OCI-LY1 (cell line): Measurements from ENCODE around the gene CDH13.

Source experiments
- H2AFZ ChIP-seq: fragments of 200-600 bp; sonication (generic), shearing (Covaris generic); 2 replicates; pipeline ENCODE4 v1.6.0; 2014; ENCODE audit warnings: antibody characterized with exemption, mild to moderate bottlenecking, low read length
- H3F3A ChIP-seq: fragments of 200-600 bp; sonication (generic), shearing (Covaris generic); 2 replicates; pipeline ENCODE4 v1.6.0; 2014; ENCODE audit warnings: mild to moderate bottlenecking, antibody characterized with exemption, low read length, moderate library complexity; ENCODE audit not compliant: insufficient read depth
- H3K27ac ChIP-seq: fragments of 200-600 bp; sonication (generic); 2 replicates; pipeline ENCODE4 v1.5.1; 2014; ENCODE audit warnings: low read length, mixed run types, mild to moderate bottlenecking, low read depth; ENCODE audit not compliant: poor library complexity, severe bottlenecking
- H3K27me3 ChIP-seq: fragments of 200-600 bp; sonication (generic); 2 replicates; pipeline ENCODE4 v1.6.0; 2014; ENCODE audit warnings: antibody characterized with exemption, mild to moderate bottlenecking, low read length, moderate library complexity; ENCODE audit not compliant: insufficient read depth
- H3K36me3 ChIP-seq: fragments of 200-600 bp; sonication (generic); 2 replicates; pipeline ENCODE4 v1.6.1; 2014; ENCODE audit warnings: mild to moderate bottlenecking, antibody characterized with exemption, low read length, moderate library complexity, mixed read lengths; ENCODE audit not compliant: insufficient read depth
- H3K4me1 ChIP-seq: fragments of 200-600 bp; sonication (generic); 2 replicates; pipeline ENCODE4 v1.5.1; 2014; ENCODE audit warnings: mild to moderate bottlenecking, low read length, moderate library complexity; ENCODE audit not compliant: insufficient read depth, severe bottlenecking
- H3K4me2 ChIP-seq: fragments of 200-600 bp; sonication (generic), shearing (Covaris generic); 2 replicates; pipeline ENCODE4 v1.6.1; 2014; ENCODE audit warnings: low read length
- H3K4me3 ChIP-seq: fragments of 200-600 bp; sonication (generic); 2 replicates; pipeline ENCODE4 v1.5.1; 2014; ENCODE audit warnings: low read length, low read depth, mild to moderate bottlenecking, mixed read lengths; ENCODE audit not compliant: poor library complexity, severe bottlenecking
- H3K79me2 ChIP-seq: fragments of 200-600 bp; shearing (Covaris generic); 2 replicates; pipeline ENCODE4 v1.6.1; 2016; ENCODE audit warnings: mixed run types, low read length, mixed read lengths; ENCODE audit not compliant: insufficient read depth
- H3K9ac ChIP-seq: fragments of 200-600 bp; sonication (generic), shearing (Covaris generic); 2 replicates; pipeline ENCODE4 v1.6.1; 2014; ENCODE audit warnings: mild to moderate bottlenecking, low read length, mixed read lengths
- H3K9me2 ChIP-seq: fragments of 200-600 bp; sonication (generic), shearing (Covaris generic); 2 replicates; pipeline ENCODE4 v1.6.1; 2014; ENCODE audit warnings: low read depth, mild to moderate bottlenecking, low read length, mixed read lengths
- H3K9me3 ChIP-seq: fragments of 200-600 bp; shearing (Covaris generic); 2 replicates; pipeline ENCODE4 v1.6.1; 2014; ENCODE audit warnings: low read length, mixed read lengths
- H4K20me1 ChIP-seq: fragments of 200-600 bp; sonication (generic), shearing (Covaris generic); 2 replicates; pipeline ENCODE4 v1.6.0; 2016; ENCODE audit warnings: mild to moderate bottlenecking, low read length; ENCODE audit not compliant: insufficient read depth
- EZH2 ChIP-seq: fragments of 200-600 bp; sonication (generic), shearing (Covaris generic); IDR thresholded peaks from 2 replicates; pipeline ENCODE4 v1.8.0; 2017; ENCODE audit warnings: borderline replicate concordance, mixed run types, mild to moderate bottlenecking, antibody characterized with exemption, low read length, moderate library complexity, mixed read lengths
- TF ChIP-seq, protein P1 (sequence below): fragments of 200-600 bp; sonication (generic), shearing (Covaris generic); IDR thresholded peaks from 2 replicates; pipeline ENCODE4 v1.5.1; 2017; ENCODE audit warnings: mild to moderate bottlenecking, antibody characterized with exemption, low read length, moderate library complexity, mixed read lengths

CDH13 gene

DNA sequence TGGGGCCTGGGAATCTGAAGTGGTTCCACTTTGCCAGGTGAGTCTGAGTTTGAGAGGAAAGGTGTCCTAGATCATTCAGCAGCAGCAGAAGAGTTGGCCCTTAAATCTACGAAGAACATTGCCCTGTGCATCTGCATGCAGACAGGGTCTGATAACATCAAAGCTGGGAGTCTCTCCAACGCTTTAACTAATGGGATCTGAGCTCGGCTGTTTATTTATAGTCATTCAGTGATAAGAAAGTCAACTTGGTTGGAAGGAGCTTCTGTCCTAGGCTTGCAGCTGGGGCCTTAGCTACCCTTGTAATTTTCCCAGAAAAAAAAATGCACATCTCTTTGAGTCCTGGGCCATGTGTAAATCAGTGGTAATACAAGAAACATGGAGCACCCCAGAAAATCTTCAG lies 763.0 kb downstream of the CDH13 start:
- no peak overlapping the region for H3K4me3 ChIP-seq
- no peak overlapping the region for H3K9ac ChIP-seq
- H3K27ac ChIP-seq = no peak overlapping the region
- no peak for TF ChIP-seq EZH2
- TF ChIP-seq, protein P1, sequence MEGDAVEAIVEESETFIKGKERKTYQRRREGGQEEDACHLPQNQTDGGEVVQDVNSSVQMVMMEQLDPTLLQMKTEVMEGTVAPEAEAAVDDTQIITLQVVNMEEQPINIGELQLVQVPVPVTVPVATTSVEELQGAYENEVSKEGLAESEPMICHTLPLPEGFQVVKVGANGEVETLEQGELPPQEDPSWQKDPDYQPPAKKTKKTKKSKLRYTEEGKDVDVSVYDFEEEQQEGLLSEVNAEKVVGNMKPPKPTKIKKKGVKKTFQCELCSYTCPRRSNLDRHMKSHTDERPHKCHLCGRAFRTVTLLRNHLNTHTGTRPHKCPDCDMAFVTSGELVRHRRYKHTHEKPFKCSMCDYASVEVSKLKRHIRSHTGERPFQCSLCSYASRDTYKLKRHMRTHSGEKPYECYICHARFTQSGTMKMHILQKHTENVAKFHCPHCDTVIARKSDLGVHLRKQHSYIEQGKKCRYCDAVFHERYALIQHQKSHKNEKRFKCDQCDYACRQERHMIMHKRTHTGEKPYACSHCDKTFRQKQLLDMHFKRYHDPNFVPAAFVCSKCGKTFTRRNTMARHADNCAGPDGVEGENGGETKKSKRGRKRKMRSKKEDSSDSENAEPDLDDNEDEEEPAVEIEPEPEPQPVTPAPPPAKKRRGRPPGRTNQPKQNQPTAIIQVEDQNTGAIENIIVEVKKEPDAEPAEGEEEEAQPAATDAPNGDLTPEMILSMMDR = no peak
- no peaks in the 10 kb centered on the region for H3F3A ChIP-seq
- H3K9me3 ChIP-seq = no peaks in the 10 kb centered on the region
- no peaks in the 10 kb centered on the region for H3K4me1 ChIP-seq
- H3K27me3 ChIP-seq = no peaks in the 10 kb centered on the region
- H3K9me2 ChIP-seq = no peaks in the 10 kb centered on the region
- H3K79me2 ChIP-seq = no peaks in the 10 kb centered on the region
- no peaks in the 10 kb centered on the region for H3K36me3 ChIP-seq
- no peaks in the 10 kb centered on the region for H4K20me1 ChIP-seq
- H2AFZ ChIP-seq = no peak overlapping the region
- H3K4me2 ChIP-seq = no peak overlapping the region

DNA sequence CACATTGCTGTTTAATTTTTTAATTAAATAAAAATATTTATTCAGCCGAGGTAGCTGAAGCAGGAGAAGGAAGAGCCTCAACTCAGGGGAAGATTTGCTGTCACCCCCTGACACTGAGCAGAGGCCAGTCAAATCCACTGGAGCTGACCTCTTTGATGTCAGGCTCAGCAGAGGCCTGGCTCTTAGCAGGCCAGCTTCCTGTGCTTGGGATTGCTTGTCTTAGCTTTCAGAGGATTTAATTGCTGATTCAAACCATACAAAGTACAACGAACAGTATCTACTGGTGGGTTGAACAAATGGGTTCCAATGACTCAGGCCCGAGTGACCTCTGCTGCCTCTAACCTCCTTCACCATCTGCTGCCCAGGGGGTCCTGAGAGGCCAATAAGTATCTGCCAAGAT lies 764.0 kb downstream of the CDH13 start:
- Histone ChIP-seq H3K9ac (no peak overlapping the region), H4K20me1 (no peaks in the 10 kb centered on the region), H3K79me2 (no peaks in the 10 kb centered on the region), H3K27ac (no peak overlapping the region), H3K36me3 (no peaks in the 10 kb centered on the region), H3F3A (no peaks in the 10 kb centered on the region), H3K4me3 (no peak overlapping the region), H3K27me3 (no peaks in the 10 kb centered on the region), H3K9me2 (no peaks in the 10 kb centered on the region), H3K4me1 (no peaks in the 10 kb centered on the region), H3K9me3 (no peaks in the 10 kb centered on the region), H3K4me2 (no peak overlapping the region), H2AFZ (no peak overlapping the region)
- no peak for TF ChIP-seq EZH2
- TF ChIP-seq, protein P1 = no peak

DNA sequence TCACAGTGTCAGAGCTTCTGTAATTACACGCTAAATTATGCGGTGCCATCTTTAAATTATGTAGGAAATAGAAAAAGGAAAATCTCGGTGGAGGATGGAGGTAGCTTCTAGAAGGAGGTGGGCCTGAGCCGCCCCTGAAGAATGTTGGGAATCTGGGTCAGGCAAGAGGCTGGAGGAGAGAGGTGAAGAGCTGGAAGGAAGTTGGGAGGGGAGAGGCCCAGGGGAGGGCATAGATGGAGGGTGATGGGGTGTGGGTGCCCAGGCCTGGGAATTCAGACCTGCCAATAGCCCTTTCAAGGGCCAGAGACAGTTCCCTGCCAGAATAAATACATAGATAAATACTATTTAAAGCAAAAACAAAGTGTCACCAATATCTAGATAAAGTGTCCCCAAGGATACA lies 766.0 kb downstream of the CDH13 start:
- no peaks in the 10 kb centered on the region for H3F3A ChIP-seq
- H3K4me3 ChIP-seq = no peak overlapping the region
- no peaks in the 10 kb centered on the region for H3K27me3 ChIP-seq
- H3K27ac ChIP-seq = no peak overlapping the region
- H3K9me2 ChIP-seq = no peaks in the 10 kb centered on the region
- H3K79me2 ChIP-seq = no peaks in the 10 kb centered on the region
- no peak overlapping the region for H3K4me2 ChIP-seq
- no peaks in the 10 kb centered on the region for H3K4me1 ChIP-seq
- H4K20me1 ChIP-seq = no peaks in the 10 kb centered on the region
- H2AFZ ChIP-seq = no peak overlapping the region
- no peaks in the 10 kb centered on the region for H3K36me3 ChIP-seq
- H3K9ac ChIP-seq = no peak overlapping the region
- no peaks in the 10 kb centered on the region for H3K9me3 ChIP-seq
- no peak for TF ChIP-seq EZH2
- TF ChIP-seq, protein P1 = no peak
